Epithelial cell of proximal tubule (primary cell): ENCODE data around the gene USP15. TPM values are rescaled to one million over a fixed set of nuclear protein-coding genes. Genes with fewer than 3 reads are reported as not detected.
"Not testable (repeated sequence)": the region's sequence is repeated elsewhere in the genome, so short reads cannot be mapped to it uniquely, and the experiment has no call there.

Source experiments
- DNase-seq: peaks from one replicate; pipeline ENCODE4 v3.0.0-alpha.2; 2011; ENCODE audit warnings: low read depth
- H3K4me3 ChIP-seq: 2 replicates; pipeline ENCODE4 v1.5.1; 2011; ENCODE audit warnings: low read depth, mild to moderate bottlenecking, low read length
- CTCF ChIP-seq: conservative IDR thresholded peaks from 2 replicates; pipeline ENCODE4 v1.5.1; 2012; ENCODE audit warnings: low read depth, mild to moderate bottlenecking, low read length
- total RNA-seq: library from RNA; depleted of rRNA; stranded (reverse); fragments of >200 nt; gene quantifications from 2 replicates; pipeline ENCODE4 v1.2.3, GENCODE V29; 2015

The USP15 gene
- total RNA-seq, 1 donor from 2014 or later, result 27.6 TPM

GRCh38 chr12:62346817-62347216 is 86.6 kb downstream of the USP15 start:
- DNase-seq, result no peak
- TF ChIP-seq CTCF, result no peak
- no peak overlapping the region for H3K4me3 ChIP-seq

GRCh38 chr12:62347922-62348650 is 87.9 kb downstream of the USP15 start:
- TF ChIP-seq CTCF, result no peak
- no peak overlapping the region for H3K4me3 ChIP-seq

DNA sequence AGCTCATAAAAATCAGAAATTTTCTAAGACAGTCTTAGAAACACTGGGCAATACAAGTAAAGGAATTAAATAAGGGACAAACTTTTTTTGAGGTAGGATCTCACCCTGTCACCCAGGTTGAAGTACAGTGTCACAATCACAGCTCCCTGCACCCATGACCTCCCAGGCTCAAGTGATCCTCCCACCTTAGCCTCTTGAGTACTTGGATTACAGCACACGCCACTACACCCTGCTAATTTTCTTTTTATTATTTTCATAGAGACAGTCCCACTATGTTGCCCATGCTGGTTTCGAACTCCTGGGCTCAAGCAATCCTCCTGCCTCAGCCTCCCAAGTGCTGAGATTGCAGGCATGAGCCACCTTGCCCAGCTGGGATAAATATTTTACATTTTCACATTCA is 90.3 kb downstream of the USP15 start:
- no peak for DNase-seq
- TF ChIP-seq CTCF, result no peak
- H3K4me3 ChIP-seq, result no peak overlapping the region

More at GRCh38 chr12:62347922-62348650, 87.9 kb downstream of the USP15 start:
- no peak for DNase-seq

- no peak for TF ChIP-seq CTCF
- no peak for DNase-seq
- no peak overlapping the region for H3K4me3 ChIP-seq
These were observed 91.1 kb downstream of the USP15 start for GRCh38 chr12:62351326-62351725.

DNA sequence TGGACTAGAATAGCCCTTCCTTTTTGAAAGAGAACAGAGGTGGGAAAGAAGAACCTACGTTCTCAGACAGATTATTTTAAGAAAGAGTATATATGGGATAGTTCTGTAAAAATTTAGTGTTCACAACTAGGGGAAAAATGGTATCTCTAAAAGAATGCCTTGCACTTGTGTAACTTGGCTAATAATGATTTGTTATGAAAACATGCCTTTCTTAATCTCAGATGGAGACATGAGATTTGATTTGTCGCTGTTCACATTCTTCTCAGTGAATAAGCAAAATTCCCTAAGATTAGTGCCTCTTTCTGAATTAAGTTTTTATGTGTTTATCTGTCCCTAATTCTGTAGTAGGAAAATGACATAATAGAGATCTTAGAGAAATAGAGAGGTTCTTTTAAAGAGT is 100.8 kb downstream of the USP15 start:
- no peak for DNase-seq
- TF ChIP-seq CTCF, result no peak
- H3K4me3 ChIP-seq, result no peak overlapping the region

DNA sequence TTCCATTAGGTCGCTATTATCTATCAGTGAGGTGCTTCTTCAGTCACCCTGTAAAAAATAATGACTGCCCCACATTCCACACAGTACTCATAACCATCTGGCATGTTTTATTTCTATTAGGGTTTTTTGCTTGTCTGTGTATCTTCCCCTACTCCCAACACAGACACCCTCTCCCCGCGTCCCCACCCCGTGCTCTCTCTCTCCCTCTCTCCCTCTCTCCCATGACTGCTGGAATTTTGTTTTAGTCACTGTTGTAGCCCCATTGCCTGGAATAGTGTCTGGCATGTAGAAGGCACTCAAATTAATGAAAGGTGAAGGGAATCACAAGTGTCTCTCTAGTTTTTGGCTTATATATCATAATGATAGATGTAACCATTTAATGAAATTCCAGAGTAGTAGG is 103.3 kb downstream of the USP15 start:
- no peak for TF ChIP-seq CTCF
- no peak overlapping the region for H3K4me3 ChIP-seq
- no peak for DNase-seq

DNA sequence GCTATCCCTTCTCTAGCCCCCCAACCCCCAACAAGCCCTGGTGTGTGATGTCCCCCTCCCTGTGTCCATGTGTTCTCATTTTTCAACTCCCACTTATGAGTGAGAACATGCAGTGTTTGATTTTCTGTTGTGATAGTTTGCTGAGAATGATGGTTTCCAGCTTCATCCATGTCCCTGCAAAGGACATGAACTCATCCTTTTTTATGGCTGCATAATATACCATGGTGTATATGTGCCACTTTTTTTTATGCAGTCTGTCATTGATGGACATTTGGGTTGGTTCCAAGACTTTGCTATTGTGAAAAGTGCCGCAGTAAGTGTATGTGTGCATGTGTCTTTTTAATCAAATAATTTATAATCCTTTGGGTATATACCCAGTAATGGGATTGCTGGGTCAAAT is 104.5 kb downstream of the USP15 start:
- DNase-seq, result not testable (repeated sequence)

DNA sequence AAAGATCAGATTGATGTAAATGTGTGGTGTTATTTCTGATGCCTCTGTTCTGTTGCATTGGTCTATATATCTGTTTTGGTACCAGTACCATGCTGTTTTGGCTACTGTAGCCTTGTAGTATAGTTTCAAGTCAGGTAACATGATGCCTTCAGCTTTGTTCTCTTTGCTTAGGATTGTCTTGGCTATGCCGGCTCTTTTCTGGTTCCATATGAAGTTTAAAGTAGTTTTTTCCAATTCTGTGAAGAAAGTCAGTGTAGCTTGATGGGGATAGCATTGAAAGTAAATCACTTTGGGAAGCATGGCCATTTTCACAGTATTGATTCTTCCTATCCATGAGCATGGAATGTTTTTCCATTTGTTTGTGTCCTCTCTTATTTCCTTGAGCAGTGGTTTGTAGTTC is 105.6 kb downstream of the USP15 start:
- not testable (repeated sequence) for DNase-seq, H3K4me3 ChIP-seq

More for the DNA sequence above, 104.5 kb downstream of the USP15 start:
- H3K4me3 ChIP-seq, result not testable (repeated sequence)

GRCh38 chr12:62368430-62369223 is 108.4 kb downstream of the USP15 start:
- not testable (repeated sequence) for DNase-seq, H3K4me3 ChIP-seq
